Fibroblast of lung (primary cell): ENCODE measurements around the gene CTNNA2. TPM values are rescaled to one million over a fixed set of nuclear protein-coding genes. Genes with fewer than 3 reads are reported as not detected.

Experiments
- DNase-seq, 2 donors: peaks; one replicate each; pipeline versions ENCODE4 v3.0.0 to v3.0.0-alpha.2; 2010; ENCODE audit warnings: low read depth in 2 of 2
- H2AFZ ChIP-seq: 2 replicates; pipeline ENCODE4 v1.5.1; 2012; ENCODE audit warnings: low read length, control low read depth, inconsistent platforms
- H3K27ac ChIP-seq: 2 replicates; pipeline ENCODE4 v1.5.1; 2011; ENCODE audit warnings: low read length, control low read depth; ENCODE audit not compliant: insufficient read depth
- H3K27me3 ChIP-seq: 2 replicates; pipeline ENCODE4 v1.5.1; 2011; ENCODE audit warnings: mild to moderate bottlenecking, low read length; ENCODE audit not compliant: control insufficient read depth, insufficient read depth
- H3K36me3 ChIP-seq: 2 replicates; pipeline ENCODE4 v1.5.1; 2011; ENCODE audit warnings: low read length; ENCODE audit not compliant: control insufficient read depth, insufficient read depth
- H3K4me1 ChIP-seq: 2 replicates; pipeline ENCODE4 v1.5.1; 2011; ENCODE audit warnings: low read length; ENCODE audit not compliant: control insufficient read depth, insufficient read depth; ENCODE audit errors: extremely low read depth
- H3K4me2 ChIP-seq: 2 replicates; pipeline ENCODE4 v1.5.1; 2011; ENCODE audit warnings: low read length, control low read depth; ENCODE audit not compliant: insufficient read depth; ENCODE audit errors: extremely low read depth
- H3K4me3 ChIP-seq, 4 experiments: fragments of 200-600 bp in 1 of 4; sonication (generic) in 1 of 4; replicated peaks in 1 of 4; 2 replicates each; pipeline ENCODE4 v1.5.1; 2011 to 2016; ENCODE audit warnings: low read length in 4 of 4, low read depth in 3 of 4, mild to moderate bottlenecking in 3 of 4, control low read depth in 2 of 4, inconsistent platforms in 1 of 4, mixed read lengths in 1 of 4; ENCODE audit not compliant: insufficient read depth in 1 of 4; ENCODE audit errors: control extremely low read depth in 1 of 4
- H3K79me2 ChIP-seq: 2 replicates; pipeline ENCODE4 v1.5.1; 2012; ENCODE audit warnings: mild to moderate bottlenecking, low read length, inconsistent platforms; ENCODE audit not compliant: control insufficient read depth, insufficient read depth
- H3K9ac ChIP-seq: 2 replicates; pipeline ENCODE4 v1.5.1; 2011; ENCODE audit warnings: mild to moderate bottlenecking, low read length, control low read depth; ENCODE audit not compliant: insufficient read depth
- H3K9me3 ChIP-seq: 2 replicates; pipeline ENCODE4 v1.5.1; 2012; ENCODE audit warnings: low read depth, low read length; ENCODE audit not compliant: control insufficient read depth, insufficient read depth
- H4K20me1 ChIP-seq: 2 replicates; pipeline ENCODE4 v1.5.1; 2011; ENCODE audit warnings: low read length; ENCODE audit not compliant: control insufficient read depth, insufficient read depth; ENCODE audit errors: extremely low read depth
- EZH2 ChIP-seq: IDR thresholded peaks from 2 replicates; pipeline ENCODE4 v1.5.1; 2012; ENCODE audit warnings: low read length, control low read depth, mild to moderate bottlenecking; ENCODE audit errors: missing control alignments
- polyA plus RNA-seq, 2 donors: library from polyadenylated mRNA; depleted of rRNA in 1 of 2; stranded (reverse) in 1 of 2; unstranded in 1 of 2; fragments of >200 nt; gene quantifications; 2 replicates each; pipeline ENCODE4 v1.2.1, GENCODE V29; 2011 to 2012; ENCODE audit warnings: missing spikeins in 1 of 2
- total RNA-seq: library from RNA; depleted of rRNA; stranded (reverse); fragments of >200 nt; gene quantifications from 2 replicates; pipeline ENCODE4 v1.2.1, GENCODE V29; 2014
- TF ChIP-seq, protein P1 (sequence below), 2 donors: IDR thresholded peaks in 1 of 2; conservative IDR thresholded peaks in 1 of 2; 1 replicate in 1 of 2; 2 replicates in 1 of 2; pipeline ENCODE4 v1.5.1; 2011 to 2012; ENCODE audit warnings: low read length in 2 of 2, control low read depth in 1 of 2, inconsistent platforms in 1 of 2, low read depth in 1 of 2, mild to moderate bottlenecking in 1 of 2

Gene CTNNA2
- total and polyA plus RNA-seq, 2 donors (not counting 1 experiment from before 2014, with no cell fraction given), result not detected

DNA sequence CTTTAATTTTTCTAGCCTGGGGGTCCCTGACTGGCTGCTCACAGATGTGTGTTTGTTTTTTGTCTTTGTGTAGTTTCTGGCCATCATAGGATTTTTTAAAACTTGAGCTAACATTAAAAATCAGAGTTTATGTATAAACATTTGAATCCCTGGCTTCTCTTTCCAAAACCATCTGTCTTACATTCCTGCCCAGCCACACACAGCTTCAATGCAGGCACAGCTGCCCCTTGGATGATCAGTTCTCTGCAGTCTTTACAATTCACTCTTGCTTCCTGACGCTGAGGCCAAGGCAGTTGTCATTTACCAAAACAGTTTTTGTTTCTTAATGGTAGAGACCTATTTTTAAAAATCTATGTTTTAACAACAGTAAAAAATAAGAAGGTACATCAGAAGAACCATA lies 960.9 kb downstream of the CTNNA2 start:
- DNase-seq, result peak in 1 of 2 donors; percentile 44
- Histone ChIP-seq H3K79me2 (no peaks in the 10 kb centered on the region), H3K4me3 (no peak overlapping the region), H3K27ac (no peak overlapping the region), H3K9me3 (no peaks in the 10 kb centered on the region), H3K9ac (no peak overlapping the region), H2AFZ (no peak overlapping the region), H3K4me1 (no peaks in the 10 kb centered on the region), H3K4me2 (no peak overlapping the region), H3K36me3 (no peaks in the 10 kb centered on the region), H4K20me1 (no peaks in the 10 kb centered on the region), H3K27me3 (no peaks in the 10 kb centered on the region)
- TF ChIP-seq EZH2, result no peak
- TF ChIP-seq, protein P1, sequence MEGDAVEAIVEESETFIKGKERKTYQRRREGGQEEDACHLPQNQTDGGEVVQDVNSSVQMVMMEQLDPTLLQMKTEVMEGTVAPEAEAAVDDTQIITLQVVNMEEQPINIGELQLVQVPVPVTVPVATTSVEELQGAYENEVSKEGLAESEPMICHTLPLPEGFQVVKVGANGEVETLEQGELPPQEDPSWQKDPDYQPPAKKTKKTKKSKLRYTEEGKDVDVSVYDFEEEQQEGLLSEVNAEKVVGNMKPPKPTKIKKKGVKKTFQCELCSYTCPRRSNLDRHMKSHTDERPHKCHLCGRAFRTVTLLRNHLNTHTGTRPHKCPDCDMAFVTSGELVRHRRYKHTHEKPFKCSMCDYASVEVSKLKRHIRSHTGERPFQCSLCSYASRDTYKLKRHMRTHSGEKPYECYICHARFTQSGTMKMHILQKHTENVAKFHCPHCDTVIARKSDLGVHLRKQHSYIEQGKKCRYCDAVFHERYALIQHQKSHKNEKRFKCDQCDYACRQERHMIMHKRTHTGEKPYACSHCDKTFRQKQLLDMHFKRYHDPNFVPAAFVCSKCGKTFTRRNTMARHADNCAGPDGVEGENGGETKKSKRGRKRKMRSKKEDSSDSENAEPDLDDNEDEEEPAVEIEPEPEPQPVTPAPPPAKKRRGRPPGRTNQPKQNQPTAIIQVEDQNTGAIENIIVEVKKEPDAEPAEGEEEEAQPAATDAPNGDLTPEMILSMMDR (conservative IDR thresholded peaks at IDR 0.05 in 1 of 2, IDR thresholded peaks at IDR 0.05 in 1 of 2; ENCODE audit: low read depth in 1 of 2, low read length in 2 of 2), result no peak

- Histone ChIP-seq H2AFZ (peak overlapping the region; percentile 50), H3K27me3 (no peaks in the 10 kb centered on the region), H3K4me2 (no peak overlapping the region), H3K79me2 (no peaks in the 10 kb centered on the region), H4K20me1 (no peaks in the 10 kb centered on the region), H3K4me1 (no peaks in the 10 kb centered on the region), H3K9ac (no peak overlapping the region), H3K9me3 (no peaks in the 10 kb centered on the region), H3K36me3 (no peaks in the 10 kb centered on the region), H3K4me3 (no peak overlapping the region), H3K27ac (no peak overlapping the region)
- TF ChIP-seq, protein P1 (conservative IDR thresholded peaks at IDR 0.05 in 1 of 2, IDR thresholded peaks at IDR 0.05 in 1 of 2; ENCODE audit: low read depth in 1 of 2, low read length in 2 of 2), result no peak
- TF ChIP-seq EZH2, result no peak
- DNase-seq, result no peak
Observed at GRCh38 chr2:80475970-80476369, 963.1 kb downstream of the CTNNA2 start.

- Histone ChIP-seq H3K9me3 (no peaks in the 10 kb centered on the region), H3K36me3 (no peaks in the 10 kb centered on the region), H3K4me2 (no peak overlapping the region), H3K9ac (no peak overlapping the region), H3K4me1 (no peaks in the 10 kb centered on the region), H4K20me1 (no peaks in the 10 kb centered on the region), H3K79me2 (no peaks in the 10 kb centered on the region), H2AFZ (peak overlapping the region; percentile 65), H3K27me3 (no peaks in the 10 kb centered on the region), H3K4me3 (no peak overlapping the region), H3K27ac (no peak overlapping the region)
- TF ChIP-seq EZH2, result no peak
- TF ChIP-seq, protein P1 (conservative IDR thresholded peaks at IDR 0.05 in 1 of 2, IDR thresholded peaks at IDR 0.05 in 1 of 2; ENCODE audit: low read depth in 1 of 2, low read length in 2 of 2), result no peak
- peak in 1 of 2 donors; percentile 14 for DNase-seq
Observed at GRCh38 chr2:80476535-80477117, 963.8 kb downstream of the CTNNA2 start.
